ENCODE data around the gene AMBP.
"Not testable (repeated sequence)": the region's sequence is repeated elsewhere in the genome, so short reads cannot be mapped to it uniquely, and the experiment has no call there.

The AMBP gene

DNA sequence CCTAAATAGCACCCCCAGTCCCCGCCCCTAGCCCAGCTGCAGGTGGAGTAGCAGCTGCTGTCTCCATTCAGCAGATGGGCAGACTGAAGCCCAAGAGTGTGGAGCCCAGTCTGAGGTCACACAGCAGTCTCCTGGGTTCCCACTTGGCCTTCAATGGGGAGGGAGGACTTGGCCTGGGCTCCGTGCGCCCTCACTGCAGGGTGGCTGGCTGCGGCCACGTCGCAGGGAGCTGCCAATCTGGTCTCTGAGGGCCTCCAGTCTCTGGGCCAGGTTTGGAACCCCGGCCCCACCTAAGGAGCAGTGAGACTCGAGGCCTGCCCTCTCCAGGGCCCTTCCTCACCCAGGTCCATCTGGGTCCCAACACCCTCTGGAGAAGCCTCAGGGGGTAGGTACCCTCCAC is 13.6 kb upstream of the AMBP start:
- no peak for DNase-seq

DNA sequence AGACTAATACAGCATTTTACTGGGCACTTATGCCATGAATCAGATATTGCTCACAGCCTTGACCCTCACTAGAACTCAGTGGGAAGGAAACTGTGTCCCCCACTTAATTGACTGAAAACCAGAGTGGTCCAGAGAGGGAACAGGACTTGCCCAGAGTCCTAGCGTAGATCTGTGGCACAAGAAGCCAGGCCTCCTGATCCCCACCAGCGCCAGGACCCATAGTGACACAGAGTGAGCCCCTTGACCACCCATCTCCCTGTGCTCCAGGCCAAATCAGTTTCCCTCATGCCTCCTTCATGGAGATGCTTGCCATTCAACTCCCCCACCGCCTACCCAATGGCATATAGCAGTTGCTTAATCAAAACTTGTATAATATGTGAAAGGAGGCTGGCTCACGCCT is 12.7 kb upstream of the AMBP start:
- DNase-seq = no peak

DNA sequence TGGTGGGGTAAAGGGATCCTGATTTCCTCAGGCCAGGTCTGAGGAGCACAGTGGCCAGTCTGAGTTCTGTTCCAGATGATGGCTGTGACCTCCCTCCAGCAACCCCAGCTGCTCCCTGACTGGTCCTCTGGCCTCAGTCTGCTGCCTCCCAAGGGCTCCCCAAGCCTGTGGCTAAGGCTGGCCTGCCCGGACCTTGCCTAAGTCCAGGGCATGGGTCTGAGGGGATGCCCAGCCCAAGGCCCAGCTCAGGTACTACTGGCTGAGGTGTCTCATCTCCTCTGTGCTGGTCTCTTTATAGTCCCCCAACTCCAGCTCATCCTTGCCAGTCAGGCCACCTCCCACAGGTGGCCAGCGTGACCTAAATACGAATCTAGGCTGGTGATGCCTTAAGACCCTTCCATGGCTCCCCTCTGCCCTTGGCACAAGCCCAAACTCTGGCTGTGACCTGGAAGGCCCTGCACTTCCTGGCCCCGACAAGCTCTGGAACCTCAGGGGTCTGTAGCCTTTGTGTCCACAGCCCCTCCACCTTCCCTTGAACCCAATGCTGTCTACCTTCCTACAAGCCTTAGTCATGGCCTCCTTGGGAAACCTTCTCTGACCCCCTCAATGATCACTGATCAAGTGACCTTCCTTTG is 11.2 kb upstream of the AMBP start:
- DNase-seq = no peak

DNA sequence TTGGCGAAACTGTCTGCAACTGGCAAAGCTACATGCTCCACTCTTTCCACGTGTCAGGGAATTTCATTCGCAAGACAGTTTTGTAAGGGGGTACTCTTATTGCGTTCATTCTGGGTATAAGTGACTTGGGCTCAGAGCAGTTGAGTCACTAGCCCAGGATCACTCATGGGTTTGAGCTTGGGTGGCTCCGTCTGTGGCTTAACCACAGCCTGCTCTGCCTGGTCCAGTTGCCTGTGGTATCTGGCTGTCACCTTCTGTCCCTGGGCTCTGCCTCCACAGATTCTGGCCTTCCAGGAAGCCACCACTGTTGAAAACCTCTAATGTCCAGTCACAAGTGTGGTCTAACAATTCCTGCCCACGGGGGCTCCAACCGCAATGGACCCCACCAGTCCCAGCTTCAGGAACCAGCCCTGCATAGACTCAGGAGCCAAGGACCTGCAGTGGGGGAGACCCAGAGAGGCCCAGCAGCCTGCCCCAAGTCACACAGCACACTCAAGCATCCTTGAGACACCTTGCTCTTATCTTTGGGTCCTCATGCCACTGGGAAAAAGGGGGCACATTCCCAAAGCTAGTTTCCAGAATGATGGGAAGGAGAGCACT is 10.6 kb upstream of the AMBP start:
- no peak for DNase-seq

DNA sequence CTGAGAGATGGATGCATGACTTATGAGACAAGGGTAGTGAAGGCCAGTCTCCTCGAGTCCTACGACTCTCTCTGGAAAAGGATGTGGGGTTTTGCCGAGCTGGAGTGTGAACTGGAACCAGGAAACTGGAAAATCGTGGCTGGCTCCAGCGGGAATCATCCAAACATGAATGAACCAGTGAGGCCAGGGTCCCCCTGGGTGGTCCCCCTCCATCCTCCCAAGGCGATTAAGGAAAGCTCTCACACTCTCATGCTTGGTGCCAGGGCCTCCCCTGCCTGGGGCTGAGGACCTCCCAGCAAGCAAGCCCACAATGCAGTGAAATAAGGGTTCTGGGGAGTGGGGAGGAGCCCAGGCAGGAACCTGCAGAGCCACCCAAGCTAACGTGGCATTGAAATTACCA is 9.6 kb upstream of the AMBP start:
- DNase-seq = no peak

DNA sequence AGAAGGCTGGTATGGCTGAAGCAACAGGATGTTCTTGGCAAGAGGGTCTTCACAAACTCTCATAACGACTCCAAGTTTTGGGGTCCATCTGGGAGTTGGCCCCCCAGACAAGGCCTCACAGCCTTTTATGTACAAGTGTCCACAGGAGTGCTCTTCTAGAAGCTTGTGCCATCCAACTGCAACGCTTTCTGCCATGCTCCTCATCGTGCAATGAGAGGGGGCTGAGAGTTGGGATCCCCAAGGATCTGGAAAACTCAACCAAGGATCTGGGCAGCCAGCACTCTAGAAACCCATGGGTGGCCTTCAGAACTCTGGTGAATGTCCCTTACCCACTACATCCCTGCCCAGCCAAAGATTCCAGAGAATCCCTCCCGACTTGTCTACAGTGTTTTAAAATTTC is 8.5 kb upstream of the AMBP start:
- no peak for DNase-seq

DNA sequence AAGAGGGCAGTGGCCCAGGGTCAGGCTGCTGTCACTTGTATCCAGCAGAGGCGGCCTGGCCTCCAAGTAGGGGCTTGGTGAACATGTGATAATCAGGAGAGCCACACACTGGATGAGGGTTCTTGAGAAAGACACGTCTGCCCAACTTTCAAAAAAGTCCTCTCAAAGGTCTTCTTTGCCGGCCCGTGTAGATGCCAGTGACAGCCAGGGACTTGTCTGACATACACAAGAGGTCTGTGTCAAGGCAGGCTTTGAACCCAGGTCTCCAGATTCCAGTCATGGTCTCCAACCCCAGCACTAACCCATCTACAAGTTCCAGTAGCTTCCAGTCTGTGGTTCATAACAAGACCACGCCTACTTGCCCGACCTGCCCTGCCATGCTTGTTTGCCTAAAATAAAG is 7.9 kb upstream of the AMBP start:
- DNase-seq = no peak

DNA sequence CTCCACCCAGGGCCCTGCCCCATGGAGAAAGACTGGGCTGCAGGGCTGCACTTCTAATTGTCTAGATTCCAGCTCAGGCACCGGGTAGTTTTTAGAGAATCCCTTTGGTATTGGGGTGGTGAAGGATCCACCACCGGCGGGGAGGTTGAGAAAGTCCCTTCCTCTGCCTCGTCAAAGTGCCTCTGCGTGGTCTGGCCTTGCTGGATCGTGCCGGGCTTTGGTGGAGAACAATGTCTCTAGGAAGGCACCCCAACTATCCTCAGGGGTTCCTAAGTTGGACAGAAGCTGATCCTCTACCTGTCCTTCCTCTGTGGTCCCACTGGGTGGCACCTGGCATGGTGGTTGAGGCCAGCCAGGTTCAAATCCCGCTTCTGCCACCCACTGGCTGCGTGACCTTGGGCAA is 7.3 kb upstream of the AMBP start:
- no peak for DNase-seq

DNA sequence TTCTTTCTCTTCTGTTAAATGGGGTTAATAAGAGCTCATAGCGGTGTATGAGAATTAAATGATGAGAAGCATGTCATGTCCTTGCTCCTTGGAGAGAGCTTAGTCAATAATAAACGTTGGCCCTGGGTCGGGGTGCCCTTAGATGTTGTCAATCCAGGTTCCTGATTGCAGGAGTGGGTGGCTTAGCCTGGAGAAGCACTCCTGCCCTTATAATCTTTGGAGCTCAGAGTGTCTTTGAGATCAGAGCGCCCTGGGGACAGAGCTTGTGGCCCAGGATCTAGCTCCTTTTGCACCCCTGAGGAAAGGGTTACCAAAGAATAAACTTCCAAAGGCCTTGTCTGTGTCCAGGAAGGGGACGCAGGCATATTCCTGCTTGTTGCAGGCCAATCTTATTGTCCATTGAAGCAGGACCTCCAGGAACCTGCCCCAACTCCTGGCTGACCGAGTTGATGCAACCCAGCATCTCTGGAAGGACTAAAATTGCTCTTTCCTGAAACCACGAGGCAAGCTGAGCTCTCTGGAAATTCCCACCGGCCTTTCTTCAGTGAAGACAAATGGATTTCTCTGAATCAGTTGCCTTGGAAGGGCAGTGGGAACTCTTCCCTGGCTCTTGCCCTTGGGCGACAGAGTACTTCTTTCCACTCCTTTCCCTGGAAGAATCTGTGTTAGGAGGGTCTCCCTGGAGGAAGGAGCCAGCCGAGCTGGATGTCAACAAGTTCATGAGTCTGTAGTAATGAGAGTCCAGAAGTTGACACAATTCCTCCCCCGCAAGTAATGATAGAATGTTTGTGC is 6.4 kb upstream of the AMBP start:
- no peak for DNase-seq

DNA sequence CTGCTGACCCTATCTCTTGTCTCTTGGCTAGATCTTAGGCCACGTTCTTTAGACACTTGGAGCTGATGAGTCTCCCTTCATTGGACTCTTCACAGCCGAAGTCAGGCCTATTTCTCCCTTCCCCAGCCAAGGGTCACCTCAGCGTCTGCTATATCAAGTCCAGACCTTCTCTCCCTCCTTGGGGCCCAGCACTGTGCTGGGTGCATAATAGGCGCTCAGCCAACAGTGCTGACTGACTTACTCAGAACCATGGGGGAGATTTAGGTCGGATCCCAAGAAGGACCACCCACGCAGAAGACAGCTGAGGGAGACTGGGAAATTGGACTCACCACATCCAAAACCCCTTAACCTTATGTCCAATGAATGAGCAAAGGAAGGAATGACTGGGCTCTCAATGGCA is 5.6 kb upstream of the AMBP start:
- no peak for DNase-seq

DNA sequence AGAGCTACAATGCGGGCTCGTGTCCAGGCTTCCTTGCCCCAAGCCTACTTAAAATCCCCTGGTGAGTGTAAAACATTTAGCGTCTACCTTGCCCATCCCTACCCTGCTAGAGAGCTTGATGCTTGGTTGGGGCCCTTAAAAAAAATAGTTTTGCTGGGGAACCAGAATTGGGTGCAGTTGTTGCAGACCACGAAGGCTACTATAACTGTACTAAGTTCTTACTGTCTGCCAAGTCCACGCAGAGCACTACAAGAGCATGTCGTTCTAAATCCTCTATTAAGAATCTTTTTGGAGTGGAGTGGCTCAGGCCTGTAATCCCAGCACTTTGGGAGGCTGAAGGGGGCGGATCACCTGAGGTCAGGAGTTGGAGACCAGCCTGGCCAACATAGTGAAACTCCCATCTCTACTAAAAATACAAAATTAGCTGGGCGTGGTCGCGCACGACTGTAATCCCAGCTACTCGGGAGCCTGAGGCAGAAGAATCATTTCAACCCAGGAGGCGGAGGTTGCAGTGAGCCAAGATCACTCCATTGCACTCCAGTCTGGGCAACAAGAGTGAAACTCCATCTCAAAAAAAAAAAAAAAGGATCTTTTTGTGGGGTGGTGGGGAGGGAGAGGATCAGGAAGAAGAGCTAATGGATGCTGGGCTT is 4.8 kb upstream of the AMBP start:
- not testable (repeated sequence) for DNase-seq

DNA sequence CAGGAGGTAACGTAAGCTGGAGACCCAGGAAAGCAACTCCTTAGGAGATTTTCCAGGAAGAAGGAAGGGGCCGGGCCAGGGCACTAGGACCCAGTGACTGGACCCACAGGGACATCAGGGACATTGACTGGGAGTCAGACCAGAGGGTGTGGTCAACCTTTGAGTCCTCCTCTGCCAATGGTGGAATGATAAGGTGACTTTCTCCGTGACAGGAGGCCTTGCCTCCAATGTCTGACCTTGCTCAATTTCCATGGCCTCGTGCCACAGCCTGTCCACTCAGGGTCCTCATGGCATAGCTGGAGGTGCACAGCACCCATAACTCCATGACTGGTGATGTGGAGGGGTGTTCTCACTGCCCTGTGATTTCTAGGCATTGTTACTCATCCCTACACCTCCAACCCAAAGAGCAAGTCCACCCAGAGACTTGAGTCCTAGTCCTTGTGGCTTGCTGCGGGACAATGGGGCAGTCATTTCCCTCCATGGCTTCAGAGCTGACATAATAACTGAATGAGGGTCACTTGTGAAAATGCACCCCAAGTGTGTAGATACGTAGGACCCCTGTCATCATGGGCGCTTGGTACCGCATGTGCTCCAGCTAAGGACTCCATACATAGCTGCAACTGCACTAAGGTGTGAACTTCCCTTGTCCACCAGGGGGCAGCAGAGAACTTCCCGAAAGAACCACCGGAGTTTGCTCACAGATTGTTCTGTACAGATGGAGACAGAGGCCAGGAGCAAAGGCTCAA is 4.1 kb upstream of the AMBP start:
- peak; percentile 61 to 68 for DNase-seq

DNA sequence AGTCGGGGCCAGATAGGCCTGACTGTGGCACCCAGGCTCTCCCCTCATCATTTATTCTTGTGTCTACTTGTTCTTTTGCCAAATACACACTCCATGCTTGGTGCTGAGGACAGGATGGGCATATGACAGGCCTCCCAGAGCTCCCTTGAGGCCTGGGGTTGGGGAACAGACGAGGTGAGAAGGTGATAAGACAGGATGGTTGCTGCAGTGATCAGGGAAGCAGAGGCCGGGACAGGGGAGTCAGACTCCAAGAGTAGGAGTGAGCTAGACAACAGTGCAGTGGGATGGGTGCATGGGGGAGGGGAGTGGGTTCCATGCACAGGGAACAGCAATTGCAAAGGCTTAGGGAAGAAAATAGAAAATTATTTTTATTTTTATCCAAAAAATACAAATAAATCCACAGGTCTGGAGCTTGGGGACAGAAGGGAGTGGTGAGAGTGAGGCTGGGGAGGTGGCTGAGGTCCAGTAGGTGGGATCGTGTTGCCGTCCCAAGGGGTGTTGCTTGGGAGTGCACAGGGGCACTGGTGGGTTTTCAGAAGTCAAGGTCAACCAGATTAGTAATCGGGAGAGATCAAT is 3.4 kb upstream of the AMBP start:
- DNase-seq = no peak

DNA sequence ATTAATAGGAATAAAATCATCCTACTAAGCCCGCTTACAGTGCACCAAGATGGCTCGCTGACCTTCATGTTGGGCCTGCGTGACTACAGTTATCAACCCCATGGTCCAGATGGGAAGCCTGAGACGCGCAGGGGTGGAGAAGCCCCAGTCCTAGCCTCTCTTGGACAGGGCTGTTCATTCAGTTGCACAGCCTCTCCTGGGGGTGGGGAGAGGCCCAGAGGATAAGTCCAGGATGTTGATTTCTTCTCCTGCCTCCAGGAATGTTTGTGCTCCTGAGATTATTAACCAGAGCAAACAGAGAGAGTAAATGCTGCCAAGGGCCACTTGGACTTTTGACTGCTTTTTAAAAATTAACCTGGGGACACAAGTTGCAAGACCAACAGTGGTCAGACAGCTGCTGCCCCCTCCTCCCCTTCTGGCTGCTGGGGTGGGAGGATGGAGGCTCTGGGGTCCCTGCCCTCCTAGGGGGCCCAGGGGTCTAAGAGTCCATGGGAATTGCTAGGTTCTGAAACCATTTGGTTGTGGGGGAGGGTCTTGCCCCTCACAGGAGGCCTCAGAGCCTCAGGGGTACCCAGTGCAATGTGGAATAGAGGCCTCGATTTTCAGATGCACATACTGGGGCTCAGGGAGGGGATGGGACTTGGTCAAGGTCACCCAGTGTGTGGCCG is 2.8 kb upstream of the AMBP start:
- no peak for DNase-seq

DNA sequence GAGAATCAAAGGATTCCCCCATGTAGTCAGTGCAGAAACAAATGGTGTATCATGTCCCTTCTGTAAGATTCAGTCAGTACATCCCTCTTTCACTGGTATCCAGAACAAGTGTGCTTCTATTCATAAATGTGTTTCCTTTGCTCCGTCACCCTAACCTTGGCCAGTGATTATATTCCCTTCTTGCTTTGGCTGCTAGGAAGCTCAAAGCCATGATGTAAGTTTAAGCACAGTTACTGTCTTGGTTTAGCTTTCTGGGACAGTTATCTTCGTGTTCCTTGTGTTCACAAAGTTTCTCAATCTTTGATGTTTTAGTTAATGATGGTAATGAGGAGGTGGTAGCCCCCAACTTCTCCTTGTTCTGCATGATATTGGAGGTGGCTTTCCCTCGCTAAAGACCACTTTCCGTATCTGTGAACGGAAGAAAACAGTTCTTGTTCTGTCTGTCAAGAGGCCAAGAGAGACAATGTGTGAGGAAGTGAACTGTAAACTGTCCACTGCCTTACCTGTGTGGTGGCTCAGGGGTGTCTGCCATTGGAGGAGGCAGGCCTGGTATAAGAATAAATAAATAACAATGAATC is 2.2 kb upstream of the AMBP start:
- no peak for DNase-seq

DNA sequence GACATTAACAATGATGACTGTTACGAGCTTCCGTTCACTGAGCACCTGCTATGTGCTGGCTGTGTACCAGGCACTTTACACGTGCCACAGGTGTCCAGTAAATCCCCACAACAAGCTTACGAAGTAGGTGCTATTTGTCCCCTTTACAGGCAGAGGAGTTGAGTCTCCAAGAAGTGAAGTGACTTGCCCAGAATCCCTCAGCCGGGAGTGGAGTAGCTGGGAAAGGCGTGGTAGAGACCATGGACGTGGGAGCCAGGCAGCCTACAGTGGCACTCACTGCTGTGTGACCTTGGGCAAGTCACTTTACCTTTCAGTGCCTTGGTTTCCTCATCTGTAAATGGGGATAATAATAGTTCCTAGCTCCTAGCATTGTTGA is 669 bp upstream of the AMBP start:
- DNase-seq = no peak

DNA sequence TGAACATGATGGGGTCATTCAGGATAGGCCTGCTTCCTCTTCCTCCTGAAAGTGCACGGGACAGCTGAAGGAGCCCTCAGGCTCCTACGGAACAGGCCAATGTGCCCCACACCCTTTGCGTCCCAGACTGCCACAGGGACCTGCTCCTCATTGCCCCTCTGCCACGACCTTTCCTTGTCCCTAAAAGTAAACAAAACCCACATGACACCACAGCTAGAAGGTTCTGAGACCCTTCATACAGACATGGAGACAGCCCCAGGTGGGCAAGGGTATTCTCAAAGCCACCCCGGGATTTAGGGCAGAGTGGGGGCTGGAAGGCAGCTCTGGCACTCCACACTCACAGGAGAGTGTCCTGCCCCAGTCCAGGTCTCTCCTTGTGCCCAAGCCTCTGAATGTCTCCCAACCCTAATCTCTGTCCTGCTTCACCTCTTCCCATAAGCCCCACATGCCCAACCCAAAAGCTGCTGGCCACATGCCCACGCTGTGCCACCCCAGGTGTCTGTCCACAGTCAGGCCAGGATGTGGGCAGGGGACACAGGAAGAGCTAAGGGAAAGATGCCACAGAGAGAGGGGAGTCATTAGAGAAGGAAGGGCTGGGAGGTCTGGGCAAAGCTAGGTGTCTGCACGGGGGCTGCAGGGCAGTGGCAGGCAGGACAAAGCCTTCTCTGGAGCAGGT is 800 bp downstream of the AMBP start:
- DNase-seq = no peak

DNA sequence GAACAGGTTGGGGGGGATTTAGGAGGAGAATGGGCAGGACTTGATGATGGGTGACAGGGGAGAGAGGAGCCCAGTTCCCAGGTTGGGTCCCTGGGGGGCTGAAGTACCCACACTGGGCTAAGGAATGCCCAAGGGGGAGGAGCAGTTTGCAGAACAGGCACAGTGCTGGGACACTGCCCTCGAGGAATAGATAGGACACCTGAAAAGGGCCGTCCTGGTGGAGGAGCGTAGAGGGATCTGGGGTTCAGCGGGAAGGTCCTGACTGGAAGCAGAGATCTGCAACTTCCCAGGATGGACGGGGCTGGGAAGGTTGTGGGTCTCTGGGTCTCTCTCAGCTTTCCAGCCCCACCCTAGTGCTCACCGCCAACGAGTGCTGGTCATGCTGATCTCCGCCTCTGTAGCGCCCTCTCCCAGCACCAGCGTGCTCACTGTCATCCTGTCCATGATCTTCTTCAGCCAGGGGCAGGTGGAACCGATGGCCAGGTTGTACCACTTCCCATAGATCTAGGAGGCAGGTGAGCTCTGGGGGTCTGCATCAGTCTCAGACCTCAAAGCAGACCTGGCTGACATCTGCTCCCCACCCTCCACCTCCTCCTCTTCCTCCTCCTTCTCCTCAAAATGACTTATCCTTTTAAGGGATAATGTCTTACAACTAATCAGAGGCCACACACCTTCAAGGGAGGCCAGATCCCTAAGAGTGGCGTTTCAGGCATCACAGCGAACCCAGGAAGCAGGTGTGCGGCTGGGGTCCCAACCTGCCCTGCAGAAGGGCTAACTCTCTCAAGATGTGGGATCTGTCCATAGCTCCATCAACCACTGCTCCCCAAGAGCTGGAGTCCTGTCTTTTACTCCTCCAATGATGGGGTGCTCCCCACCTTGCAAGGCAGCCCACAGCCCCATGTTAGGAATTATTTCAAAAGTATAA is 1.6 kb downstream of the AMBP start:
- DNase-seq = no peak

DNA sequence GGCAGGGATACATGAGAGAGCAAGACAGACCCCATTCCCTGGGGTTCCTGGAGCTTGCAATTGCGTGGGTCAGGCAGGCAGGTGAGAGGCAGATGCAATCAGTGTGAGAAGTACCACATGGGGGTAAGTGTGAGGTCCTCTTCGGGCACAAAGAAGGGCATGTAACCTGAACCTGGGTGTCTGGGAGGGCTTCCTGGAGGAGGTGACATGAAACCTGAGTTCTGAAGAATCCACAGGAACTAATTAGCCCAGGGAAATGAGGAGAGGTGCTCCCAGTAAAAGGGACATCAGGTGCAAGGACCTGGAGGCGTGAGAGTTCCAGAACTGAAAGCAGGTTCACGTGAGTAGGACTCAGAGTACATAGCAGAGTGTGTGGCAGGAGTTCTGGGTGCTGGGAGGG is 2.5 kb downstream of the AMBP start:
- no peak for DNase-seq

Measured in CD4-positive, alpha-beta T cell treated with Interleukin-1 beta for 1 hour (primary cell).